HepG2 (cell line): ENCODE measurements around the gene RASGRP4. TPM values are rescaled to one million over a fixed set of nuclear protein-coding genes. Genes with fewer than 3 reads are reported as not detected.

Experiments
- ATAC-seq: fragments of 200-7000 bp; cut with Tn5 transposase; 3 replicates; pipeline ENCODE4 v1.9.1; 2020; ENCODE audit warnings: mild to moderate bottlenecking, moderate library complexity
- BruUV-seq: library from RNA; stranded (reverse); fragments of 400-500 nt; replicated peaks from 2 replicates; lab custom pipeline; 2021; lab: Mats Ljungman, UMichigan
- CTCF ChIA-PET: fragments of 300-600 bp; formaldehyde crosslinking; extraction: SDS; loops from one replicate; lab custom pipeline; 2021; ENCODE audit warnings: low total read pairs, inconsistent platforms, low intra/inter-chr PET ratio; lab: Yijun Ruan, JAX
- POLR2A ChIA-PET: fragments of 350-600 bp; sonication (Branson Sonifier 250); formaldehyde crosslinking; loops from one replicate; lab custom pipeline; 2020; ENCODE audit warnings: antibody characterized with exemption, inconsistent platforms; lab: Yijun Ruan, JAX
- DNase-seq: peaks from one replicate; pipeline ENCODE4 v3.0.0-alpha.2; 2015; ENCODE audit warnings: low spot score
- FAIRE-seq: peaks from 3 replicates; lab custom pipeline; 2011; peaks lifted over from hg19 to GRCh38; lab: Jason Lieb, UNC
- H2AFZ ChIP-seq: one replicate; pipeline ENCODE4 v1.6.1; 2011; ENCODE audit warnings: low read length, inconsistent platforms
- H3K27ac ChIP-seq: fragments of 300-600 bp; 3 replicates; pipeline ENCODE4 v1.8.0; 2011; ENCODE audit warnings: mixed run types, mild to moderate bottlenecking, mixed read lengths, low read length, inconsistent platforms; ENCODE audit not compliant: insufficient read depth; ENCODE audit errors: extremely low read length
- H3K27me3 ChIP-seq, 2 experiments: fragments of 200-600 bp in 1 of 2; 2 replicates in 1 of 2; 3 replicates in 1 of 2; pipeline versions ENCODE4 v1.6.0 to v1.8.0; 2011; ENCODE audit warnings: low read length in 2 of 2, mild to moderate bottlenecking in 2 of 2, moderate library complexity in 2 of 2, inconsistent platforms in 1 of 2; ENCODE audit not compliant: insufficient read depth in 2 of 2, control insufficient read depth in 1 of 2
- H3K36me3 ChIP-seq, 2 experiments: fragments of 200-600 bp in 1 of 2; replicated peaks in 1 of 2; 2 replicates in 1 of 2; 3 replicates in 1 of 2; pipeline versions ENCODE4 v1.5.1 to v1.8.0; 2011; ENCODE audit warnings: low read length in 2 of 2, inconsistent platforms in 1 of 2; ENCODE audit not compliant: insufficient read depth in 2 of 2, control insufficient read depth in 1 of 2
- H3K4me1 ChIP-seq: 2 replicates; pipeline ENCODE4 v1.5.1; 2012; ENCODE audit warnings: low read length, inconsistent platforms; ENCODE audit not compliant: insufficient read depth
- H3K4me2 ChIP-seq: 2 replicates; pipeline ENCODE4 v1.6.0; 2011; ENCODE audit warnings: low read depth, low read length, inconsistent platforms
- H3K4me3 ChIP-seq, 3 experiments: fragments of 200-600 bp in 1 of 3; sonication (generic), shearing (Covaris generic) in 1 of 3; replicated peaks in 1 of 3; 2 replicates each; pipeline ENCODE4 v1.5.1; 2011 to 2016; ENCODE audit warnings: low read length in 3 of 3, inconsistent platforms in 2 of 3, low read depth in 2 of 3, mild to moderate bottlenecking in 2 of 3, control low read depth in 1 of 3, mixed read lengths in 1 of 3; ENCODE audit not compliant: insufficient read depth in 1 of 3
- H3K79me2 ChIP-seq: one replicate; pipeline ENCODE4 v1.6.1; 2011; ENCODE audit warnings: low read length, inconsistent platforms; ENCODE audit not compliant: insufficient read depth
- H3K9ac ChIP-seq: 2 replicates; pipeline ENCODE4 v1.6.0; 2011; ENCODE audit warnings: mild to moderate bottlenecking, low read depth, low read length, inconsistent platforms; ENCODE audit not compliant: insufficient read depth
- H3K9me3 ChIP-seq: 2 replicates; pipeline ENCODE4 v1.5.1; 2012; ENCODE audit warnings: mild to moderate bottlenecking, low read length
- H4K20me1 ChIP-seq: 2 replicates; pipeline ENCODE4 v1.6.0; 2011; ENCODE audit warnings: inconsistent platforms, mild to moderate bottlenecking, low read length, moderate library complexity; ENCODE audit not compliant: insufficient read depth
- AKNA ChIP-seq: sonication (generic); formaldehyde crosslinking; IDR thresholded peaks from 2 replicates; pipeline ENCODE4 v1.4.0; 2020; ENCODE audit warnings: missing genetic modification reagents, borderline replicate concordance
- ASH2L ChIP-seq: fragments of 300-600, 200-600 bp; sonication (generic); IDR thresholded peaks from 2 replicates; pipeline ENCODE4 v1.7.0; 2017; ENCODE audit warnings: low read depth, mild to moderate bottlenecking, moderate library complexity, mixed read lengths, low read length; ENCODE audit not compliant: insufficient read length
- KLF16 ChIP-seq, 2 experiments: sonication (generic) in 1 of 2; formaldehyde crosslinking in 1 of 2; IDR thresholded peaks; 2 replicates each; pipeline versions ENCODE4 v1.6.1 to v1.8.0; 2016 to 2023; ENCODE audit warnings: missing genetic modification reagents in 2 of 2, missing compliant biosample characterization in 1 of 2
- NPAS2 ChIP-seq: sonication (generic); formaldehyde crosslinking; IDR thresholded peaks from 2 replicates; pipeline ENCODE4 v1.8.0; 2022; ENCODE audit warnings: mild to moderate bottlenecking, missing genetic modification reagents, borderline replicate concordance
- REPIN1 ChIP-seq: sonication (generic); formaldehyde crosslinking; IDR thresholded peaks from 2 replicates; pipeline ENCODE4 v1.8.0; 2022; ENCODE audit warnings: missing genetic modification reagents, low read depth, mild to moderate bottlenecking, borderline replicate concordance
- SRSF1 ChIP-seq: fragments of 200-400 bp; formaldehyde crosslinking; optimal IDR thresholded peaks from 2 replicates; pipeline ENCODE3; 2017; ENCODE audit warnings: mild to moderate bottlenecking, low read depth, low read length, moderate library complexity
- SYNCRIP ChIP-seq: fragments of 200-400 bp; formaldehyde crosslinking; IDR thresholded peaks from 2 replicates; pipeline ENCODE4 v1.6.1; 2018; ENCODE audit warnings: mild to moderate bottlenecking, low read depth, low read length; ENCODE audit not compliant: insufficient read depth
- TRIM24 ChIP-seq: sonication (generic); formaldehyde crosslinking; IDR thresholded peaks from 2 replicates; pipeline ENCODE4 v1.8.0; 2022; ENCODE audit warnings: mild to moderate bottlenecking, missing genetic modification reagents
- U2AF1 ChIP-seq: fragments of 200-400 bp; formaldehyde crosslinking; optimal IDR thresholded peaks from 2 replicates; pipeline ENCODE3; 2017; ENCODE audit warnings: mild to moderate bottlenecking, low read depth, low read length
- YY1 ChIP-seq: IDR thresholded peaks from 2 replicates; pipeline ENCODE4 v1.6.1; 2011; ENCODE audit warnings: low read length, low read depth, moderate library complexity, mild to moderate bottlenecking; ENCODE audit not compliant: insufficient read depth, insufficient replicate concordance
- ZBTB7B ChIP-seq: sonication (generic); formaldehyde crosslinking; IDR thresholded peaks from 2 replicates; pipeline ENCODE4 v1.4.0; 2020; ENCODE audit warnings: missing genetic modification reagents
- ZNF17 ChIP-seq: sonication (generic); formaldehyde crosslinking; IDR thresholded peaks from 2 replicates; pipeline ENCODE4 v1.5.0; 2020; ENCODE audit warnings: mild to moderate bottlenecking, missing genetic modification reagents
- ZNF281 ChIP-seq: sonication (generic); formaldehyde crosslinking; IDR thresholded peaks from 2 replicates; pipeline ENCODE4 v1.4.0; 2020; ENCODE audit warnings: missing genetic modification reagents, borderline replicate concordance
- ZNF329 ChIP-seq: sonication (generic); formaldehyde crosslinking; IDR thresholded peaks from 2 replicates; pipeline ENCODE4 v1.9.0; 2021; ENCODE audit warnings: low read depth, mild to moderate bottlenecking, missing genetic modification reagents
- ZNF446 ChIP-seq: sonication (generic); formaldehyde crosslinking; IDR thresholded peaks from 2 replicates; pipeline ENCODE4 v1.5.0; 2020; ENCODE audit warnings: mild to moderate bottlenecking, missing genetic modification reagents
- ZNF576 ChIP-seq: sonication (generic); formaldehyde crosslinking; IDR thresholded peaks from 2 replicates; pipeline ENCODE4 v1.4.0; 2020; ENCODE audit warnings: mild to moderate bottlenecking, missing genetic modification reagents
- ZNF674 ChIP-seq: sonication (generic); formaldehyde crosslinking; IDR thresholded peaks from 2 replicates; pipeline ENCODE4 v1.5.0; 2020; ENCODE audit warnings: low read depth, mild to moderate bottlenecking, missing genetic modification reagents
- WGBS: methylation state at CpG from one replicate; pipeline ENCODE4 v1.1.6; 2017; ENCODE audit warnings: low lambda C conversion rate; 5-methylcytosine and 5-hydroxymethylcytosine counted together
- in situ Hi-C: cut with HindIII; loops from 2 replicates; pipeline ENCODE4 v1.10.0; 2017; ENCODE audit warnings: low pct_unique_long_range_greater_than_20kb; ENCODE audit not compliant: extremely low pct_ligation_motif_present
- intact Hi-C: fragments of 100-400 bp; cut with micrococcal nuclease; formaldehyde crosslinking; loops from one replicate; pipeline ENCODE4 v1.10.0; 2022; ENCODE audit not compliant: unreplicated experiment
- polyA plus RNA-seq, 8 experiments: library from polyadenylated mRNA; depleted of rRNA in 3 of 8; stranded (reverse) in 7 of 8; unstranded in 1 of 8; fragments of >200 nt; fragmentation: Illumina TruSeq in 4 of 8; extraction: Trizol in 4 of 8; gene quantifications; 2 replicates each; pipeline versions ENCODE4 v1.2.1 to v1.2.3, GENCODE V29; 2011 to 2016; ENCODE audit warnings: low read depth in 4 of 8, missing spikeins in 1 of 8, mixed read lengths in 1 of 8; ENCODE audit not compliant: insufficient read depth in 1 of 8
- total RNA-seq, 5 experiments: library from RNA; depleted of rRNA; stranded (reverse); fragments of >200 nt; fragmentation: Illumina TruSeq; extraction: Trizol; gene quantifications; 2 replicates each; pipeline ENCODE4 v1.2.3, GENCODE V29; 2016; ENCODE audit warnings: low read depth in 1 of 5

RASGRP4 gene
- total and polyA plus RNA-seq, 2 of the 13 experiments (the other 11 are each of a cell fraction or from before 2014, with no cell fraction given): not detected

GRCh38 chr19:38458991-38459390 lies 33.0 kb upstream of the RASGRP4 start:
- no peaks in the 10 kb centered on the region for H3K4me1 ChIP-seq
- CTCF ChIA-PET: no interaction called here
- no peak overlapping the region for H2AFZ ChIP-seq
- no peak overlapping the region for H3K27ac ChIP-seq
- H4K20me1 ChIP-seq: no peaks in the 10 kb centered on the region
- 39% methylated on average over 10 of the region's 13 CpGs for WGBS
- intact Hi-C loops: no loop called here
- POLR2A ChIA-PET: no interaction called here
- no peak overlapping the region for H3K4me2 ChIP-seq
- TF ChIP-seq U2AF1 (no peak), YY1 (no peak), ZNF576 (CRISPR knock-in tag) (no peak), NPAS2 (no peak), ZNF281 (CRISPR knock-in tag) (no peak), ZNF17 (CRISPR knock-in tag) (no peak), KLF16 (CRISPR knock-in tag; IDR thresholded peaks at IDR 0.05) (no peak), ZBTB7B (CRISPR knock-in tag) (no peak), TRIM24 (CRISPR knock-in tag) (no peak), ASH2L (no peak), SRSF1 (no peak), ZNF329 (CRISPR knock-in tag) (no peak), SYNCRIP (no peak), ZNF674 (no peak), AKNA (CRISPR knock-in tag) (no peak), REPIN1 (CRISPR knock-in tag) (no peak), ZNF446 (CRISPR knock-in tag) (no peak)
- ATAC-seq (no peak), DNase-seq (no peak), FAIRE-seq (no peak)
- no peaks in the 10 kb centered on the region for H3K36me3 ChIP-seq
- H3K9me3 ChIP-seq: no peaks in the 10 kb centered on the region
- in situ Hi-C loops: no loop called here
- no peaks in the 10 kb centered on the region for H3K27me3 ChIP-seq
- no TSS peak for BruUV-seq
- no peak overlapping the region for H3K9ac ChIP-seq
- no peak overlapping the region for H3K4me3 ChIP-seq
- H3K79me2 ChIP-seq: no peaks in the 10 kb centered on the region
